Stimulated activated CD4-positive, alpha-beta T cell treated with anti-CD3 and anti-CD28 coated beads, Interleukin-2, amount 100 ng/mL, for 24 hours (primary cell): ENCODE results near the gene TREH.

ENCODE experiments used
- DNase-seq, 2 donors: peaks; one replicate each; pipeline ENCODE4 v3.0.0-alpha.2; 2020

The TREH gene

GRCh38 chr11:118608360-118609227, 70.9 kb downstream of the TREH start:
- peak; percentile 71 for DNase-seq

- DNase-seq: peak; percentile 47 to 61
Measured at GRCh38 chr11:118607401-118608359, 71.8 kb downstream of the TREH start, which contains the start of gene PHLDB1. PHLDB1 (plus strand) TSS chr11:118607615; CDS start chr11:118613837, 6,222 bp downstream.
